Tongue (tissue), 2 donors: ENCODE measurements around the gene INTS13. TPM values are rescaled to one million over a fixed set of nuclear protein-coding genes. Genes with fewer than 3 reads are reported as not detected.
"Not testable (repeated sequence)": the region's sequence is repeated elsewhere in the genome, so short reads cannot be mapped to it uniquely, and the experiment has no call there.

Source experiments
- DNase-seq: peaks from one replicate; pipeline ENCODE4 v3.0.0-alpha.2; 2015
- total RNA-seq: library from RNA; depleted of rRNA; stranded (reverse); fragments of >200 nt; gene quantifications from one replicate; pipeline ENCODE4 v1.2.3, GENCODE V29; 2014

INTS13 gene
- total RNA-seq, 1 donor from 2014 or later = 19.3 TPM

GRCh38 chr12:26935636-26936378 is 2.0 kb downstream of the INTS13 start:
- DNase-seq = no peak

- no peak for DNase-seq
Measured at GRCh38 chr12:26929590-26929989, 8.2 kb downstream of the INTS13 start.

- DNase-seq = no peak
Measured at GRCh38 chr12:26928661-26929060, 9.1 kb downstream of the INTS13 start.

- DNase-seq = no peak
Measured at GRCh38 chr12:26921886-26922285, 15.9 kb downstream of the INTS13 start.

GRCh38 chr12:26919216-26919555 is 18.6 kb downstream of the INTS13 start:
- DNase-seq = no peak

- peak; percentile 8 for DNase-seq
Measured at GRCh38 chr12:26918321-26919215, 19.2 kb downstream of the INTS13 start.

- no peak for DNase-seq
Measured at GRCh38 chr12:26906704-26907103, 31.1 kb downstream of the INTS13 start.

GRCh38 chr12:26906024-26906423 is 31.8 kb downstream of the INTS13 start:
- no peak for DNase-seq

GRCh38 chr12:26903396-26903795 is 34.4 kb downstream of the INTS13 start:
- DNase-seq = not testable (repeated sequence)

GRCh38 chr12:26896913-26897312 is 40.9 kb downstream of the INTS13 start:
- no peak for DNase-seq

GRCh38 chr12:26895672-26896071 is 42.1 kb downstream of the INTS13 start:
- DNase-seq = no peak

- DNase-seq = no peak
Measured at GRCh38 chr12:26891704-26892103, 46.1 kb downstream of the INTS13 start.

- DNase-seq = no peak
Measured at GRCh38 chr12:26890784-26891183, 47.0 kb downstream of the INTS13 start.

GRCh38 chr12:26884765-26885576 is 52.8 kb downstream of the INTS13 start:
- peak; percentile 93 for DNase-seq

- DNase-seq = no peak
Measured at GRCh38 chr12:26880625-26881024, 57.2 kb downstream of the INTS13 start.

GRCh38 chr12:26878661-26879119 is 59.1 kb downstream of the INTS13 start:
- peak; percentile 88 for DNase-seq

- DNase-seq = peak; percentile 19
Measured at GRCh38 chr12:26874501-26875296, 63.1 kb downstream of the INTS13 start.

- no peak for DNase-seq
Measured at GRCh38 chr12:26872625-26873024, 65.2 kb downstream of the INTS13 start.

- DNase-seq = no peak
Measured at GRCh38 chr12:26871985-26872384, 65.8 kb downstream of the INTS13 start.

GRCh38 chr12:26870491-26871419 is 67.0 kb downstream of the INTS13 start:
- DNase-seq = peak; percentile 74
